VCaP (cell line): ENCODE results near the gene TNRC6A.
"Not testable (repeated sequence)": the region's sequence is repeated elsewhere in the genome, so short reads cannot be mapped to it uniquely, and the experiment has no call there.

Source experiments
- H3K27ac ChIP-seq: fragments of 450-650 bp; 2 replicates; pipeline ENCODE4 v1.5.1; 2017
- TF ChIP-seq, protein P1 (sequence below): fragments of 450-650 bp; conservative IDR thresholded peaks from 2 replicates; pipeline ENCODE4 v1.5.1; 2017; ENCODE audit warnings: mild to moderate bottlenecking, moderate library complexity

The TNRC6A gene

DNA sequence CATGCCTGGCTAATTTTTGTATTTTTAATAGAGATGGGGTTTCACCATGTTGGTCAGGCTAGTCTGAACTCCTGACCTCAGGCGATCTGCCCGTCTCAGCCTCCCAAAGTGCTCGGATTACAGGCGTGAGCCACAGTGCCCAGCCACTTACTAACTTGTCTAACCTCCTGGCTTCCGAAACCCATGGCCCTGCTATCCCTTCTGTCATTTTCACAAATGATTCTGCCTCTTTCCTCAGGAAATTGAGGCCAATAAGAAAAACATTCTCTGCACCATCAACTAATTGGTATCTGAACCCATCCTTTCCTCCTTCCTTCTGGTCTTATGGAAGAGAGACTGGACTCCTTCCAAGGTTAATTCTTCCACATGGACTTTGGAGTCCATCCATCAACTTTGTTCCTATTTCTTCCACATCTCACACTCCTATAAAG, 27.9 kb upstream of the TNRC6A start:
- no peak overlapping the region for H3K27ac ChIP-seq

DNA sequence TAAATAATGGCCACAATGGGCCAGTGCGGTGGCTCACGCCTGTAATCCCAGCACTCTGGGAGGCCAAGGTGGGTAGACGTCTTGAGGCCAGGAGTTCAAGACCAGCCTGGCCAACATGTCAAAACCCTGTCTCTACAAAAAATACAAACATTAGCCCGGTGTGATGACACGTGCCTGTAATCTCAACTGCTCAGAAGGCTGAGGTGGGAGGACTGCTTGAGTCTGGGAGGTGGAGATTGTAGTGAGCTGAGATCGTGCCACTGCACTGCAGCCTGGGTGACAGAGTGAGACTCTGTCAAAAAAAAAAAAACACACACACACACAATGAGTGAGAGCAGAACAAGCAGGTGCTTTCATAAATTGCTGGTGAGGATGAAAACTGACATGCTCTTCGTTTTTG, 21.7 kb upstream of the TNRC6A start:
- not testable (repeated sequence) for H3K27ac ChIP-seq

More for the DNA sequence above, 27.9 kb upstream of the TNRC6A start:
- TF ChIP-seq, protein P1, sequence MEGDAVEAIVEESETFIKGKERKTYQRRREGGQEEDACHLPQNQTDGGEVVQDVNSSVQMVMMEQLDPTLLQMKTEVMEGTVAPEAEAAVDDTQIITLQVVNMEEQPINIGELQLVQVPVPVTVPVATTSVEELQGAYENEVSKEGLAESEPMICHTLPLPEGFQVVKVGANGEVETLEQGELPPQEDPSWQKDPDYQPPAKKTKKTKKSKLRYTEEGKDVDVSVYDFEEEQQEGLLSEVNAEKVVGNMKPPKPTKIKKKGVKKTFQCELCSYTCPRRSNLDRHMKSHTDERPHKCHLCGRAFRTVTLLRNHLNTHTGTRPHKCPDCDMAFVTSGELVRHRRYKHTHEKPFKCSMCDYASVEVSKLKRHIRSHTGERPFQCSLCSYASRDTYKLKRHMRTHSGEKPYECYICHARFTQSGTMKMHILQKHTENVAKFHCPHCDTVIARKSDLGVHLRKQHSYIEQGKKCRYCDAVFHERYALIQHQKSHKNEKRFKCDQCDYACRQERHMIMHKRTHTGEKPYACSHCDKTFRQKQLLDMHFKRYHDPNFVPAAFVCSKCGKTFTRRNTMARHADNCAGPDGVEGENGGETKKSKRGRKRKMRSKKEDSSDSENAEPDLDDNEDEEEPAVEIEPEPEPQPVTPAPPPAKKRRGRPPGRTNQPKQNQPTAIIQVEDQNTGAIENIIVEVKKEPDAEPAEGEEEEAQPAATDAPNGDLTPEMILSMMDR = no peak

DNA sequence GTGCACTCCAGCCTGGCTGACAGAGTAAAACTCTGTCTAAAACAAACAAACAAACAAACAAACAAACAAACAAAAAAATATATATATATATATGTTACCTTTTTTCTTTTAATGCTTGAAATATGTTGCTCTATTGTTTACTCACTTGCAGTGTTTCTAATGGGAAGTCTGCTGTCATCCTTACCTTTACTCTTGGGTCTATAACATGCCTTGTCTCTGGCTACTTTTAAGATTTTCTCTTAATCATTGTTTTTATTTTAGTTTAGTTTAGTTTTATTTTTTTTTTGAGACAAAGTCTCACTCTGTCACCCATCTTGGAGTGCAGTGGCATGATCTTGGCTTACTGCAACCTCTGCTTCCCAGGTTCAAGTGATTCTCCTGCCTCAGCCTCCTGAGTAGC, 16.1 kb upstream of the TNRC6A start:
- no peak overlapping the region for H3K27ac ChIP-seq
- TF ChIP-seq, protein P1 = no peak

DNA sequence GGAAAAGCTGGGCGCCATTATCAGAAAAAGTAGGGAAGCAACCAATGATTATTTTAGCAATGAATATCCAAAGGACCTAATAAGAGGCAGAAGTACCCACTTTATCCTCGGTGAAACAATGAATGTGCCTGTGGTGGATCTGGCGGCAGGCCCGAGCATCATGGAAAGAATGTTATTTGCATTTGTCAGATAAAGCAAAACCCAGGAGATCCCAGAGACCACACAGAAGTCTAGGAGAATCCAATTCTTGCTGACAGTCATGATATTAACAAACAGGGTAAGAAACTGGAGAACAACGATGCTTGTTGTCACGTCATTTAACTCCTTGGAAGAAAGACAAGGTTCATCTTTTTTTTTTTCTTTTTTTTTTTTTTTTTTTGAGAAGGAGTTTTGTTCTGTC, 12.0 kb upstream of the TNRC6A start:
- TF ChIP-seq, protein P1 = no peak
- H3K27ac ChIP-seq = no peak overlapping the region

DNA sequence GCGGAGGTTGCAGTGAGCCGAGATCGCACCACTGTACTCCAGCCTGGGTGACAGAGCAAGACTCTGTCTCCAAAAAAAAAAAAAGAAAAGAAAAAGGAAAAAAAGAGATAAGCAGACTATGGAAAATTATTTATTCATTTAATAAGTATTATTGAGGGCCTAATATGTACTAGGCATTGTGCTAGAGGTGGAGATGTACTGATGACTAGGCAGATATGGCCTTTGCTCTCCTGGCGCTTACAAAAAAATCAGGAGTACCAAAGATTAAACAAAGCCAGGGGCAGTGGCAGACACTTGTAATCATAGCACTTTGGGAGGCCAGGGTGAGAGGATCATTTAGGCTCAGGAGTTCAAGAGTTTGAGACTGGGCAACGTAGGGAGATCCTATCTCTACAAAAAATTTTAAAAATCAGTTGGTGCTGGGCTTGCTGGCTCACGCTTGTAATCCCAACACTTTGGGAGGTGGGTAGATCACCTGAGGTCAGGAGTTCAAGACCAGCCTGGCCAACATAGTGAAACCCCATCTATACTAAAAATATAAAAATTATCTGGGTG, 10.4 kb upstream of the TNRC6A start:
- H3K27ac ChIP-seq = no peak overlapping the region
- TF ChIP-seq, protein P1 = no peak

DNA sequence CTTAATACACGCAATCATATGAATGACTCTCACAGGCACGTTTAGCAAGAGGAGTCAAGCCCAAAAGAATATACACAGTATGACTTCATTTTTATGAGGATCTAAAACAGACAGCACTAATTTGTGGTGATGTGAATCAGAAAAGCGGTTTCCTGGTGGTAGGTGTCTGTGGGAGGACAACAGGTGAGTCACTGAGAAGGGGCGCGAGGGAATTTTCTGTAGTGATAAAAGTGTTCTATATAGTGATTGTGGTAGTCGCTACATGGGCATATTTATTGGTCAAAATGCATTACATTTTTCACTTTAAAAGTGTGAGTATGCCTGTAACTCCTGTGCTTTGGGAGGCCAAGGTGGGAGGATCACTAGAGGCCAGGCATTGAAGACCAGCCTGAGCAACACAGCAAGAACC, 7.6 kb upstream of the TNRC6A start:
- no peak overlapping the region for H3K27ac ChIP-seq
- TF ChIP-seq, protein P1 = no peak

DNA sequence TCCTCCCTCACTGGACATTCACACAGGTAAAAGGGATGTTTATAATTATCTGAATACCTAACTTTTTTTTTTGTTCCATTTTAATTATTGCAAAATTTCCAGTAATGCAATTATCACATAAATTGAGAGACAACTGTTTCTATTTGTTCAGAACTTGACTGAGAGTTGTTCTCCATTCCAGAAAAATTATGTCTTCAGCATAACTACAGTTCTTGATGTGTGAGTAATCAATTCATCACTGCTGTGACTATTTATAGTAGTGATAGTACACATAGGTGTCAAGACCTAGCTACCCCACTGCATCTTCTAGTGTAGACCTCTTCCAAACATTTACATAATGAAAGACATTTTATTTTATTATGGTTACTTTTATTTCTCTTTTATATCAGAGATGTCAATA, 5.8 kb upstream of the TNRC6A start:
- no peak overlapping the region for H3K27ac ChIP-seq
- TF ChIP-seq, protein P1 = no peak

DNA sequence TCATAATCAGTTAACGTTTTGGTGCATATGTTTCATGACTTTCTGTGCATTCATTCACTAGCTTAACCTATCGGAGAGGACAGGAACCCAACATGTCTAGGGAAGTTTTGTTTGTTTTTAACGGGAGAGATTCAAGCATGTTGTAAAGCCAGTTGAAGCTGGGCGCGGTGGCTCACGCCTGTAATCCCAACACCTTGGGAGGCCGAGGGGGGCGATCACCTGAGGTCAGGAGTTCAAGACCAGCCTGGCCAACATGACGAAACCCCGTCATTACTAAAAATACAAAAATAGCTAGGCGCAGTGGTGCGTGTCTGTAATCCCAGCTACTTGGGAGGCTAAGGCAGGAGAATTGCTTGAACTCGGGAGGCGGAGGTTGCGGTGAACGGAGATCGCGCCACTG, 1.4 kb upstream of the TNRC6A start:
- TF ChIP-seq, protein P1 = no peak
- H3K27ac ChIP-seq = peak overlapping the region; percentile 89; the same call in 1 of the 2 replicates
